ENCODE measurements around the gene SOWAHA.

DNA sequence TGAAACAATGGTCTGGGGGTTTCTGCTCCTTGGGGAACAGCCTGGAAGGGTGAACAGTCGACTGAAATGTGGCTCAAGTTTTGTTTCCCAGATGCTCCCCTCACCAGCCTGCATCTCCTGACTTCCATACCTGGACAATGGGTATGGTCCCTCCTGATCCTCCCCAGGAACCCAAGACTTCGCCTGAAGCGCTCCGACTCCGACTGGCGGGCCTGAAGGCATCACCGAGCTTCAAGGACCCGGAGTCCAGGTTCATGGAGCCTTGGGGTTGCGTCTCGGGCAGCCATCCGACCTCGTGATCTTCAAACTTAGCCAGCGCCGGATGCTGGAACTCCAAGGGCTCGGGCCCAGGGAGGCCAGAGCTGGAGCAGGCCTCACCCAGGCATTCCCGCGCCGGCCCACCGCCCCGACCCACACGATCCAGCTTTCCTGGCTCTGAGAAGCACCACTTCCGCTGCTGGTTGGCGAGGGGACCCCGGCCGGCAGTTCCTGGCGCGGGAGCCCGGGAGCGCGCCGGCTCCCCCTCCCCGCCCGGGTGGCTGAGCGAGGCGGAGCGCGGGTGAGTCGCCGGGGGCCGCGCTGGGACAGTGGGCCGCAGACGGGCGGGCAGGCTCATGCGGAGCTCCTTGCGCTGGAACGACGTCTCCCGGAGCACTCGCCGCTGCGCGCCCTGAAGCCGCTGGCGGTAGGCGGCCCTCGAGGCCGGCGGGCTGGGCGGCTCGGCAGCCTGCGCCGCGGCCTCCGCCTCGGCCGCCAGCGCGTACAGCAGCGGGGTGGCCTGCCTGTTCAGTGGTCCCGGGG, 12.1 kb downstream of the SOWAHA start:
- no peak for TF ChIP-seq MYC (IDR thresholded peaks at IDR 0.05; ENCODE audit: low read depth, low read length)
- TF ChIP-seq, protein P1, sequence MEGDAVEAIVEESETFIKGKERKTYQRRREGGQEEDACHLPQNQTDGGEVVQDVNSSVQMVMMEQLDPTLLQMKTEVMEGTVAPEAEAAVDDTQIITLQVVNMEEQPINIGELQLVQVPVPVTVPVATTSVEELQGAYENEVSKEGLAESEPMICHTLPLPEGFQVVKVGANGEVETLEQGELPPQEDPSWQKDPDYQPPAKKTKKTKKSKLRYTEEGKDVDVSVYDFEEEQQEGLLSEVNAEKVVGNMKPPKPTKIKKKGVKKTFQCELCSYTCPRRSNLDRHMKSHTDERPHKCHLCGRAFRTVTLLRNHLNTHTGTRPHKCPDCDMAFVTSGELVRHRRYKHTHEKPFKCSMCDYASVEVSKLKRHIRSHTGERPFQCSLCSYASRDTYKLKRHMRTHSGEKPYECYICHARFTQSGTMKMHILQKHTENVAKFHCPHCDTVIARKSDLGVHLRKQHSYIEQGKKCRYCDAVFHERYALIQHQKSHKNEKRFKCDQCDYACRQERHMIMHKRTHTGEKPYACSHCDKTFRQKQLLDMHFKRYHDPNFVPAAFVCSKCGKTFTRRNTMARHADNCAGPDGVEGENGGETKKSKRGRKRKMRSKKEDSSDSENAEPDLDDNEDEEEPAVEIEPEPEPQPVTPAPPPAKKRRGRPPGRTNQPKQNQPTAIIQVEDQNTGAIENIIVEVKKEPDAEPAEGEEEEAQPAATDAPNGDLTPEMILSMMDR (IDR thresholded peaks at IDR 0.05; ENCODE audit: low read depth, low read length): no peak

Data from NB4 (cell line).